Mononuclear cell (primary cell): ENCODE data around the gene PLA2G2C. TPM values are rescaled to one million over a fixed set of nuclear protein-coding genes. Genes with fewer than 3 reads are reported as not detected.

ENCODE experiments used
- H3K27me3 ChIP-seq: 2 replicates; pipeline ENCODE4 v1.6.0; 2011; ENCODE audit warnings: low read length, control low read depth; ENCODE audit not compliant: insufficient read depth
- H3K4me1 ChIP-seq: 2 replicates; pipeline ENCODE4 v1.5.1; 2011; ENCODE audit warnings: mild to moderate bottlenecking, low read length, control low read depth; ENCODE audit not compliant: insufficient read depth
- H3K4me3 ChIP-seq: 2 replicates; pipeline ENCODE4 v1.5.1; 2011; ENCODE audit warnings: mild to moderate bottlenecking, low read length, moderate library complexity
- H3K9me3 ChIP-seq: 2 replicates; pipeline ENCODE4 v1.5.1; 2011; ENCODE audit warnings: low read depth, mild to moderate bottlenecking, control low read depth, low read length
- total RNA-seq: library from RNA; depleted of rRNA; stranded (reverse); fragments of >200 nt; gene quantifications from one replicate; pipeline ENCODE4 v1.2.3, GENCODE V29; 2012

Gene PLA2G2C
- total RNA-seq, 1 donor, result under 0.01 TPM

- H3K27me3 ChIP-seq, result peaks cover 3% of the 10 kb centered on the region
- H3K9me3 ChIP-seq, result peaks cover 9% of the 10 kb centered on the region
- H3K4me3 ChIP-seq, result no peak overlapping the region
- peaks cover 31% of the 10 kb centered on the region for H3K4me1 ChIP-seq
These were observed 3.3 kb downstream of the PLA2G2C start for GRCh38 chr1:20183035-20183434.

GRCh38 chr1:20182415-20182814, 3.9 kb downstream of the PLA2G2C start:
- peaks cover 9% of the 10 kb centered on the region for H3K9me3 ChIP-seq
- peaks cover 26% of the 10 kb centered on the region for H3K4me1 ChIP-seq
- H3K4me3 ChIP-seq, result no peak overlapping the region
- H3K27me3 ChIP-seq, result peaks cover 3% of the 10 kb centered on the region

DNA sequence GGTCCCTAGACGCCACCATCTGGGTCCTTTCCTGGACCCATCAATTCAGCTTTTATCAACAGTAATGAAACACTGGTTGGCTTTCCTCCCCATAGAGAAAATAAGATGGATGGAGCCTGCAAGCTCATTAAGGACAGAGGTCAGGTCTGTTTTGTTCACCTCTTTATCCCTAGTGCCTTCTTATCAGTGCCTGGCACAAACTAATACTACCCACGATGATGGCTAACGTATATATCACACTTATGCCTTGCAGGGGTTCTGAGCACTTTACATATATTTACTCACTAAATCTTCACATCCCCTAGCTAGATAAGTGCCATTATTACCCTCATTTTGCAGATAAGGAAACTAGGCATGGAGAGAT, 5.5 kb downstream of the PLA2G2C start:
- Histone ChIP-seq H3K4me1 (peaks cover 13% of the 10 kb centered on the region), H3K4me3 (no peak overlapping the region), H3K9me3 (peaks cover 9% of the 10 kb centered on the region), H3K27me3 (no peaks in the 10 kb centered on the region)

- Histone ChIP-seq H3K4me1 (peaks cover 8% of the 10 kb centered on the region), H3K27me3 (no peaks in the 10 kb centered on the region), H3K9me3 (peaks cover 9% of the 10 kb centered on the region), H3K4me3 (no peak overlapping the region)
These were observed 6.0 kb downstream of the PLA2G2C start for GRCh38 chr1:20180129-20180843.

GRCh38 chr1:20179371-20180128, 6.8 kb downstream of the PLA2G2C start:
- H3K4me1 ChIP-seq, result peaks cover under 1% of the 10 kb centered on the region
- no peaks in the 10 kb centered on the region for H3K27me3 ChIP-seq
- no peak overlapping the region for H3K4me3 ChIP-seq
- peaks cover 9% of the 10 kb centered on the region for H3K9me3 ChIP-seq

GRCh38 chr1:20178634-20179370, 7.5 kb downstream of the PLA2G2C start:
- no peaks in the 10 kb centered on the region for H3K27me3 ChIP-seq
- H3K9me3 ChIP-seq, result peaks cover 9% of the 10 kb centered on the region
- H3K4me3 ChIP-seq, result no peak overlapping the region
- no peaks in the 10 kb centered on the region for H3K4me1 ChIP-seq

GRCh38 chr1:20174937-20175666, 11.2 kb downstream of the PLA2G2C start:
- no peaks in the 10 kb centered on the region for H3K27me3 ChIP-seq
- peaks cover 9% of the 10 kb centered on the region for H3K4me1 ChIP-seq
- H3K4me3 ChIP-seq, result no peak overlapping the region
- H3K9me3 ChIP-seq, result peaks cover 9% of the 10 kb centered on the region

GRCh38 chr1:20172033-20172590, 14.2 kb downstream of the PLA2G2C start:
- H3K4me3 ChIP-seq, result no peak overlapping the region
- H3K27me3 ChIP-seq, result no peaks in the 10 kb centered on the region
- H3K4me1 ChIP-seq, result peaks cover 9% of the 10 kb centered on the region
- H3K9me3 ChIP-seq, result no peaks in the 10 kb centered on the region

DNA sequence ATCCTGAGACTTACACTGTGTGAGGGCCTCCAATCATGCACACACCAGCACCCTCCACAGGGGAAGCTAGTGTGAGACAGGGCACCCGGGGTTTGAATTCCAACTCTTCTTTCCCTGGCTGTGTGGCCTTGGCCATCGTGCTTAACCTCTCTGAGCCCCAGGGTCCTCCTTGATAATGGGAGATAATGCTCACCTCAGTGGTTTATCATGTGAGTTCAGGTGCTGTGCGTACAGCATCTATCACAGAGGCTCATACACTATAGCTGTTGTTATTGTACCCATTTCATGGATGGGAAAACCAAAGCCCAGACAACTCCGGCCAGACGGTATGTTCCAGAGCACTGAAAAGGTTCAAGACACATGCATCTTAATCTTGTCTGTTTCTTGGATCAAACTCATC, 16.4 kb downstream of the PLA2G2C start:
- no peak overlapping the region for H3K4me3 ChIP-seq
- peaks cover 9% of the 10 kb centered on the region for H3K4me1 ChIP-seq
- no peaks in the 10 kb centered on the region for H3K27me3 ChIP-seq
- H3K9me3 ChIP-seq, result no peaks in the 10 kb centered on the region

DNA sequence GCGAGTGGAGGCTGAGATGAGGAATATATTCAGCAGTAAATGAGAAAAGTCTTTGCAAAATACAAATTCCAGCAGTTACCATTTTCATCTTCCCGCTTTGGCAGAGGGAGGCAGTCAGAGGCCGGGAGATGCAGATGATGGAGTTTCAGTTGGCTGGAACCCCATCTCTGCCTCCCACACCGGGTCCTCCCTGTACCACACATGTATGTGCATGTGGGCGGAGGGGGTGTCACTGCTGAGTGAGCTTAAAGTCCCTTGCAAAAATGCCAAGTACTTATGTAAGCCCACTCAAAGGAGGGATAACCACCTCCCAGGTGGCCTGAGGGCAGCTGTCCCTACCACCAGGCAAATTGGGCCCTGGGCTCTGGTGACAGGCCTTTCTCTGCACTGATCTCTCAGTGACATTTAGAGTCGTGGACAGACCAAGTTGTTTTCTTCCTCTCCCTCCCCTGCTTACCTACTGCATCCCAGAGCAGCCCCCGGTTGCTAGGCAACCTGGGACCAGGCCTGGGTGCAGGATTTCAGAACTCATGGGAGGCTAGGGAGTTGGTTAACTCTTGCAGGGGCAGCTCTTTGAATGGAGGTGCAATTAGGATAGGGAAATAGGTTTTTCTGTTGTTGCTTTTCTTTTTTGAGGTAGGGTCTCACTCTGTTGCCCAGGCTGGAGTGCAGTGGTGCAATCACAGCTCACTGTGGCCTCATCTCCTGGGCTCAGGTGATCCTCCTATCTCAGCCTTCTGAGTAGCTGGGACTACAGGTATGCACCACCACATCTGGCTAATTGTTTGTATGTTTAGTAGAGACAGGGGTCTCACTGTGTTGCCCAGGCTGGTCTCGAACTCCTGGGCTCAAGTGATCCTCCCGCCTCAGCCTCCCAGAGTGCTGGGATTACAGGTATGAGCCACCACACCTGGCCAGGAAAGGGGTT, 17.5 kb downstream of the PLA2G2C start:
- H3K27me3 ChIP-seq, result no peaks in the 10 kb centered on the region
- H3K4me1 ChIP-seq, result peaks cover 9% of the 10 kb centered on the region
- no peaks in the 10 kb centered on the region for H3K9me3 ChIP-seq
- no peak overlapping the region for H3K4me3 ChIP-seq

- Histone ChIP-seq H3K4me1 (peaks cover 9% of the 10 kb centered on the region), H3K9me3 (no peaks in the 10 kb centered on the region), H3K4me3 (no peak overlapping the region), H3K27me3 (no peaks in the 10 kb centered on the region)
These were observed 19.2 kb downstream of the PLA2G2C start for GRCh38 chr1:20167126-20167525.

DNA sequence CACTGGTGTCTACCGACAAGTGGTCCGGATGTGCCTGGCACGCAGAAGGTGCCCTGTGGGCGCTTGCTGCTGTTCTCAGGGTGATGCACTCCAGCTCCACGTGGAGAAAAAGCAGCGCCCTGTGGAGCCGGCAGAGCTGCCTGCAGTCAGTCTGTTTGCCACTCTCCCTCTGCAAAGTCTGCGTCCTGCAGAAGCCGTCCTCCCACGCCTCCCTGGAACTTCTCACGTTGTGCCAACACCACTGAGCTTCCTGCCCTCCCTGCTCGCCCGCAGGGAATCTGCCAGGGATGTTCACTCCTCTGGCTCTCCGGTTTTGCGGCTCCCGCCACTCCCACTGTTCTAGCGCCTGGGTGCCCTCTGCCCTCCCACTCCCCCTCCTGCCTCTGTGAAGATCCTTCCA, 20.3 kb downstream of the PLA2G2C start:
- Histone ChIP-seq H3K9me3 (no peaks in the 10 kb centered on the region), H3K27me3 (no peaks in the 10 kb centered on the region), H3K4me1 (peaks cover 5% of the 10 kb centered on the region), H3K4me3 (no peak overlapping the region)

GRCh38 chr1:20165522-20165951, 20.8 kb downstream of the PLA2G2C start:
- Histone ChIP-seq H3K9me3 (no peaks in the 10 kb centered on the region), H3K4me1 (no peaks in the 10 kb centered on the region), H3K4me3 (no peak overlapping the region), H3K27me3 (no peaks in the 10 kb centered on the region)
